ENCODE data around the gene UBE3D.

UBE3D gene

GRCh38 chr6:82875573-82876185, 190.0 kb downstream of the UBE3D start:
- Histone ChIP-seq H3K9me2 (replicated peaks; ENCODE audit: control insufficient read depth, low read length) (no peaks in the 10 kb centered on the region), H3K27me3 (ENCODE audit: control insufficient read depth, low read length) (no peaks in the 10 kb centered on the region), H3K4me1 (ENCODE audit: control insufficient read depth, low read length) (no peaks in the 10 kb centered on the region), H3K27ac (ENCODE audit: low read depth, low read length) (no peak overlapping the region), H3F3A (ENCODE audit: control insufficient read depth, insufficient read depth) (no peaks in the 10 kb centered on the region), H3K79me2 (ENCODE audit: control insufficient read depth, low read length) (no peaks in the 10 kb centered on the region), H3K9me3 (ENCODE audit: control insufficient read depth, insufficient read depth, low read length) (no peaks in the 10 kb centered on the region), H3K4me2 (ENCODE audit: low read length) (no peak overlapping the region), H3K4me3 (ENCODE audit: low read length) (no peak overlapping the region), H3K36me3 (ENCODE audit: control insufficient read depth, low read length) (no peaks in the 10 kb centered on the region), H4K20me1 (ENCODE audit: control insufficient read depth, insufficient read depth, low read depth, low read length) (no peaks in the 10 kb centered on the region)
- TF ChIP-seq EZH2phosphoT487 (IDR thresholded peaks at IDR 0.05; ENCODE audit: borderline replicate concordance, low read length) = no peak
- TF ChIP-seq CTCF (IDR thresholded peaks at IDR 0.05; ENCODE audit: low read depth, low read length, poor library complexity, severe bottlenecking) = no peak

GRCh38 chr6:82874867-82875266, 190.8 kb downstream of the UBE3D start:
- H3K9me2 ChIP-seq (replicated peaks; ENCODE audit: control insufficient read depth, low read length) = no peaks in the 10 kb centered on the region
- no peak for TF ChIP-seq CTCF (IDR thresholded peaks at IDR 0.05; ENCODE audit: low read depth, low read length, poor library complexity, severe bottlenecking)
- no peak for TF ChIP-seq EZH2phosphoT487 (IDR thresholded peaks at IDR 0.05; ENCODE audit: borderline replicate concordance, low read length)
- no peak overlapping the region for H3K27ac ChIP-seq (ENCODE audit: low read depth, low read length)

GRCh38 chr6:82872185-82872584, 193.5 kb downstream of the UBE3D start:
- H4K20me1 ChIP-seq (ENCODE audit: control insufficient read depth, insufficient read depth, low read depth, low read length) = no peaks in the 10 kb centered on the region
- H3K9me3 ChIP-seq (ENCODE audit: control insufficient read depth, insufficient read depth, low read length) = no peaks in the 10 kb centered on the region
- no peaks in the 10 kb centered on the region for H3F3A ChIP-seq (ENCODE audit: control insufficient read depth, insufficient read depth)
- TF ChIP-seq CTCF (IDR thresholded peaks at IDR 0.05; ENCODE audit: low read depth, low read length, poor library complexity, severe bottlenecking) (no peak), EZH2phosphoT487 (IDR thresholded peaks at IDR 0.05; ENCODE audit: borderline replicate concordance, low read length) (no peak)
- no peaks in the 10 kb centered on the region for H3K4me1 ChIP-seq (ENCODE audit: control insufficient read depth, low read length)
- H3K27ac ChIP-seq (ENCODE audit: low read depth, low read length) = no peak overlapping the region
- H3K9me2 ChIP-seq (replicated peaks; ENCODE audit: control insufficient read depth, low read length) = no peaks in the 10 kb centered on the region
- no peaks in the 10 kb centered on the region for H3K79me2 ChIP-seq (ENCODE audit: control insufficient read depth, low read length)
- no peaks in the 10 kb centered on the region for H3K36me3 ChIP-seq (ENCODE audit: control insufficient read depth, low read length)
- H3K4me2 ChIP-seq (ENCODE audit: low read length) = no peak overlapping the region
- H3K4me3 ChIP-seq (ENCODE audit: low read length) = no peak overlapping the region
- H3K27me3 ChIP-seq (ENCODE audit: control insufficient read depth, low read length) = no peaks in the 10 kb centered on the region

More at GRCh38 chr6:82874867-82875266, 190.8 kb downstream of the UBE3D start:
- no peaks in the 10 kb centered on the region for H3K4me1 ChIP-seq (ENCODE audit: control insufficient read depth, low read length)
- no peaks in the 10 kb centered on the region for H4K20me1 ChIP-seq (ENCODE audit: control insufficient read depth, insufficient read depth, low read depth, low read length)
- no peaks in the 10 kb centered on the region for H3K27me3 ChIP-seq (ENCODE audit: control insufficient read depth, low read length)
- H3K36me3 ChIP-seq (ENCODE audit: control insufficient read depth, low read length) = no peaks in the 10 kb centered on the region
- no peaks in the 10 kb centered on the region for H3K9me3 ChIP-seq (ENCODE audit: control insufficient read depth, insufficient read depth, low read length)
- H3K4me3 ChIP-seq (ENCODE audit: low read length) = no peak overlapping the region
- H3K79me2 ChIP-seq (ENCODE audit: control insufficient read depth, low read length) = no peaks in the 10 kb centered on the region
- no peak overlapping the region for H3K4me2 ChIP-seq (ENCODE audit: low read length)
- H3F3A ChIP-seq (ENCODE audit: control insufficient read depth, insufficient read depth) = no peaks in the 10 kb centered on the region
